Panc1 (cell line): ENCODE data around the gene CAPZA2.

Source experiments
- POLR2AphosphoS5 ChIP-seq: IDR thresholded peaks from 2 replicates; pipeline ENCODE4 v1.6.1; 2012; ENCODE audit warnings: mild to moderate bottlenecking, low read depth, low read length, moderate library complexity
- REST ChIP-seq, 2 experiments: IDR thresholded peaks; 2 replicates each; pipeline ENCODE4 v1.6.1; 2011 to 2012; ENCODE audit warnings: low read depth in 2 of 2, control low read depth in 1 of 2, low read length in 1 of 2, mild to moderate bottlenecking in 1 of 2, moderate library complexity in 1 of 2; ENCODE audit not compliant: insufficient read depth in 1 of 2
- SIN3A ChIP-seq: IDR thresholded peaks from 2 replicates; pipeline ENCODE4 v1.6.1; 2012; ENCODE audit warnings: low read depth, mild to moderate bottlenecking, low read length, moderate library complexity, borderline replicate concordance; ENCODE audit not compliant: insufficient read depth
- TF ChIP-seq, protein P1 (sequence below): fragments of 450-650 bp; IDR thresholded peaks from 2 replicates; pipeline ENCODE4 v1.5.1; 2017; ENCODE audit warnings: mild to moderate bottlenecking

- TF ChIP-seq, protein P1, sequence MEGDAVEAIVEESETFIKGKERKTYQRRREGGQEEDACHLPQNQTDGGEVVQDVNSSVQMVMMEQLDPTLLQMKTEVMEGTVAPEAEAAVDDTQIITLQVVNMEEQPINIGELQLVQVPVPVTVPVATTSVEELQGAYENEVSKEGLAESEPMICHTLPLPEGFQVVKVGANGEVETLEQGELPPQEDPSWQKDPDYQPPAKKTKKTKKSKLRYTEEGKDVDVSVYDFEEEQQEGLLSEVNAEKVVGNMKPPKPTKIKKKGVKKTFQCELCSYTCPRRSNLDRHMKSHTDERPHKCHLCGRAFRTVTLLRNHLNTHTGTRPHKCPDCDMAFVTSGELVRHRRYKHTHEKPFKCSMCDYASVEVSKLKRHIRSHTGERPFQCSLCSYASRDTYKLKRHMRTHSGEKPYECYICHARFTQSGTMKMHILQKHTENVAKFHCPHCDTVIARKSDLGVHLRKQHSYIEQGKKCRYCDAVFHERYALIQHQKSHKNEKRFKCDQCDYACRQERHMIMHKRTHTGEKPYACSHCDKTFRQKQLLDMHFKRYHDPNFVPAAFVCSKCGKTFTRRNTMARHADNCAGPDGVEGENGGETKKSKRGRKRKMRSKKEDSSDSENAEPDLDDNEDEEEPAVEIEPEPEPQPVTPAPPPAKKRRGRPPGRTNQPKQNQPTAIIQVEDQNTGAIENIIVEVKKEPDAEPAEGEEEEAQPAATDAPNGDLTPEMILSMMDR, result no peak
- TF ChIP-seq SIN3A, result no peak
- TF ChIP-seq POLR2AphosphoS5, result no peak
- no peak for TF ChIP-seq REST (IDR thresholded peaks at IDR 0.05; ENCODE audit: insufficient read depth in 1 of 2, low read depth in 2 of 2, low read length in 1 of 2)
These were observed 42.2 kb upstream of the CAPZA2 start for GRCh38 chr7:116820149-116820548.
